SK-N-MC (cell line): ENCODE measurements around the gene SOX6.

ENCODE experiments used
- DNase-seq: peaks from one replicate; pipeline ENCODE4 v3.0.0-alpha.2; 2011; ENCODE audit warnings: low read depth, low spot score
- H3K27ac ChIP-seq: fragments of 200-600 bp; sonication (generic); 2 replicates; pipeline ENCODE4 v1.5.1; 2016; ENCODE audit warnings: mixed run types
- H3K36me3 ChIP-seq: fragments of 200-600 bp; sonication (generic); 2 replicates; pipeline ENCODE4 v1.6.1; 2017; ENCODE audit warnings: antibody characterized with exemption, low read length, mixed read lengths; ENCODE audit not compliant: insufficient read depth
- H3K4me3 ChIP-seq: fragments of 200-600 bp; sonication (generic); 2 replicates; pipeline ENCODE4 v1.5.1; 2016
- H3K9ac ChIP-seq: fragments of 200-600 bp; sonication (generic); 2 replicates; pipeline ENCODE4 v1.8.0; 2017; ENCODE audit warnings: mixed run types, mixed read lengths; ENCODE audit not compliant: insufficient read length
- H3K9me3 ChIP-seq: fragments of 200-600 bp; sonication (generic); 2 replicates; pipeline ENCODE4 v1.6.1; 2017; ENCODE audit warnings: low read depth, mild to moderate bottlenecking, antibody characterized with exemption, low read length, moderate library complexity, mixed read lengths
- EZH2 ChIP-seq: fragments of 200-600 bp; sonication (generic); IDR thresholded peaks from one replicate; pipeline ENCODE4 v1.6.1; 2017; ENCODE audit warnings: antibody characterized with exemption
- FOXP2 ChIP-seq: optimal IDR thresholded peaks from 2 replicates; pipeline ENCODE3; 2011; ENCODE audit warnings: mild to moderate bottlenecking, moderate library complexity; ENCODE audit not compliant: insufficient read depth; ENCODE audit errors: extremely low read length, control extremely low read depth
- POLR2AphosphoS5 ChIP-seq: IDR thresholded peaks from 2 replicates; pipeline ENCODE4 v1.6.1; 2012; ENCODE audit warnings: mild to moderate bottlenecking, low read depth, low read length, borderline replicate concordance

The SOX6 gene

GRCh38 chr11:16261836-16262644 lies 94.3 kb downstream of the SOX6 start:
- Histone ChIP-seq H3K27ac (0 out of 2 replicates have a peak overlapping the region, but pooled peaks have one; percentile 38), H3K9me3 (peaks cover 17% of the 10 kb centered on the region; the same call in 1 of the 2 replicates), H3K36me3 (peaks cover 74% of the 10 kb centered on the region), H3K9ac (no peak overlapping the region), H3K4me3 (no peak overlapping the region)
- DNase-seq = no peak
- TF ChIP-seq POLR2AphosphoS5 (no peak), EZH2 (no peak), FOXP2 (no peak)

GRCh38 chr11:16252373-16252772 lies 104.0 kb downstream of the SOX6 start:
- H3K27ac ChIP-seq = no peak overlapping the region
- DNase-seq = no peak
- no peak overlapping the region for H3K9ac ChIP-seq
- H3K9me3 ChIP-seq = no peaks in the 10 kb centered on the region
- peaks cover 49% of the 10 kb centered on the region for H3K36me3 ChIP-seq
- H3K4me3 ChIP-seq = no peak overlapping the region
- TF ChIP-seq FOXP2 (no peak), EZH2 (no peak), POLR2AphosphoS5 (no peak)

- Histone ChIP-seq H3K27ac (no peak overlapping the region), H3K36me3 (peaks cover 72% of the 10 kb centered on the region), H3K4me3 (no peak overlapping the region), H3K9me3 (0 out of 2 replicates have a peak, but pooled peaks cover 4% of the 10 kb centered on the region), H3K9ac (no peak overlapping the region)
- TF ChIP-seq FOXP2 (no peak), POLR2AphosphoS5 (no peak), EZH2 (no peak)
- DNase-seq = no peak
These were observed 108.1 kb downstream of the SOX6 start for GRCh38 chr11:16248248-16248647.

- H3K9me3 ChIP-seq = 0 out of 2 replicates have a peak, but pooled peaks cover 4% of the 10 kb centered on the region
- no peak overlapping the region for H3K4me3 ChIP-seq
- peaks cover 38% of the 10 kb centered on the region for H3K36me3 ChIP-seq
- DNase-seq = no peak
- TF ChIP-seq EZH2 (no peak), FOXP2 (no peak), POLR2AphosphoS5 (no peak)
- H3K27ac ChIP-seq = peak overlapping the region; percentile 37
- no peak overlapping the region for H3K9ac ChIP-seq
These were observed 113.5 kb downstream of the SOX6 start for GRCh38 chr11:16242806-16243205.

GRCh38 chr11:16240687-16241086 lies 115.7 kb downstream of the SOX6 start:
- Histone ChIP-seq H3K9me3 (0 out of 2 replicates have a peak, but pooled peaks cover 4% of the 10 kb centered on the region), H3K36me3 (peaks cover 18% of the 10 kb centered on the region), H3K27ac (peak overlapping the region; percentile 84), H3K4me3 (no peak overlapping the region), H3K9ac (no peak overlapping the region)
- no peak for TF ChIP-seq FOXP2
- TF ChIP-seq POLR2AphosphoS5 = no peak
- no peak for TF ChIP-seq EZH2
- no peak for DNase-seq

- H3K4me3 ChIP-seq = peak overlapping the region; percentile 5; the same call in 1 of the 2 replicates
- DNase-seq = no peak
- H3K36me3 ChIP-seq = peaks cover 6% of the 10 kb centered on the region
- TF ChIP-seq FOXP2 = no peak
- no peak for TF ChIP-seq EZH2
- no peak for TF ChIP-seq POLR2AphosphoS5
- no peak overlapping the region for H3K9ac ChIP-seq
- H3K9me3 ChIP-seq = no peaks in the 10 kb centered on the region
- peak overlapping the region; percentile 84 for H3K27ac ChIP-seq
These were observed 116.9 kb downstream of the SOX6 start for GRCh38 chr11:16239141-16240105.

GRCh38 chr11:16226245-16226644 lies 130.1 kb downstream of the SOX6 start:
- DNase-seq = peak; percentile 40
- Histone ChIP-seq H3K36me3 (peaks cover 1% of the 10 kb centered on the region; the same call in 1 of the 2 replicates), H3K9me3 (no peaks in the 10 kb centered on the region), H3K9ac (no peak overlapping the region), H3K4me3 (peak overlapping the region; percentile 67), H3K27ac (peak overlapping the region; percentile 86)
- TF ChIP-seq POLR2AphosphoS5 (no peak), EZH2 (no peak), FOXP2 (no peak)

GRCh38 chr11:16225623-16226022 lies 130.7 kb downstream of the SOX6 start:
- no peak overlapping the region for H3K9ac ChIP-seq
- DNase-seq = no peak
- peak overlapping the region; percentile 67 for H3K4me3 ChIP-seq
- H3K27ac ChIP-seq = peak overlapping the region; percentile 86
- no peaks in the 10 kb centered on the region for H3K9me3 ChIP-seq
- TF ChIP-seq POLR2AphosphoS5 (no peak), EZH2 (no peak), FOXP2 (no peak)
- H3K36me3 ChIP-seq = no peaks in the 10 kb centered on the region; the same call in 1 of the 2 replicates
